ENCODE results near the gene ADORA1. TPM values are rescaled to one million over a fixed set of nuclear protein-coding genes. Genes with fewer than 3 reads are reported as not detected.
A peak's percentile ranks its signal among the peaks of the same experiment; 100 is the strongest.

Gene ADORA1
- total and polyA plus RNA-seq, 2 donors: 1.1 to 1.4 TPM

DNA sequence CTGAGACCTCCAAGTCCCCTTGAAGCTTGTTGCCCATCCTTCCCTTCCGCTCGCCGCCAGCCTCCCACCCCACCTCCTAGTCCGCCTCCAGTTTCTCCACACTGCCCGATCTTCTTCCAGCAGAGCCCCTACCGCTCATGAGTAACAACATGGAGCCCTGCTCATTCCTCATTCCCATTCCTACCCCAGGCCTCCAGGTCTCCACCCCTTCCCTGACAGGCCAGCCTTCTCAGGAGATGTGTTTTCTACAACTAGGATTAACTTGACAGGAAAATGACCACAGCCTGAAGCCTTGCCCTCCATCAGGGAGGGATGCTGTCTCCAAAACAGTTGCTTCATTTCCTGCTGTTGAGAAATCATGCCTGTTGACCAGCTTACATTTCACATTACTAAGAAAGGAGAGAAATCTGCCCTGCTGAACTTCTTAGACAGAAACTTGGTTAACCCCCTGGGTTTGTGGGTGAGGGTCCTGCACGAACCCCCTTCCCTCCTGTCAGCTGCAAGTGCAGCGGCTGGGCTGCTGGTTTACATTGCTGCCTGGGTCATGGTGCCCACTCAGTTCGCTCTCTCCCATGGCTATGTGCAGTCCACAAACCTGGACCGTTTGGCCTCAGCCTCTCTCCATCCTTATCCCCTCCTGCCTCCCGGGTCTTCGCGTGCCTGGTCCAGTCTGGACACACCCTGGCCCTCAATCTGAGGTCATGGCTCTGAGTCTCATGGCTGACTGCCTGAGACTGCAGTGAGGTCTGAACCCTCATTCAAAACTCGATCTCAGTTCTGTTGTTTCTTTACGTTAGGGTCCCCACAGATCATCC lies 75.1 kb downstream of the ADORA1 start:
- WGBS: 57% methylated on average over 15 of the region's 15 CpGs
- Histone ChIP-seq H3K4me3 (ENCODE audit: low read depth, low read length) (no peak overlapping the region), H3K36me3 (ENCODE audit: insufficient read depth) (no peaks in the 10 kb centered on the region), H3K4me1 (ENCODE audit: insufficient read depth) (no peaks in the 10 kb centered on the region), H3K27ac (ENCODE audit: low read depth) (peak overlapping the region; percentile 61)
- DNase-seq (ENCODE audit: extremely low spot score): no peak

DNA sequence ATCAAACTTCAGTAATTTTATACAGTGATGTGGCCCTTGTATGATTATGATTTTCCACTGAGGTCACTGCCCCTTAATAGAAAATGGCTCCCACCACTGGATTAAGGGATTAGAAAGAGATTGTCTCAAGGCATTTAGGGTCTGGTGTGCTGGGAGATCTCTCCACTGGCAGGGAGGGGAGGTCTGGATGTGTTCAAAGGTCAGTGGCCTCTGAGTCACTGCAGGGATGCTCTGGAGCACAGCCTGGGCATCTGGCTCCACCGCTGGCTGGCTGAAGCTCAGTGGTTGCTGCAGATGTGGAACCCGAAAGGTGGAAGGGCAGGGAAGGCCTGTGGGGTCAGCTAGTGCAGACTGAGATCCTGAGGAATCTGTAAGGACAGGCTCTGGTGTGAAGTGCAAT lies 77.2 kb downstream of the ADORA1 start:
- WGBS: 71% methylated on average over 2 of the region's 2 CpGs

DNA sequence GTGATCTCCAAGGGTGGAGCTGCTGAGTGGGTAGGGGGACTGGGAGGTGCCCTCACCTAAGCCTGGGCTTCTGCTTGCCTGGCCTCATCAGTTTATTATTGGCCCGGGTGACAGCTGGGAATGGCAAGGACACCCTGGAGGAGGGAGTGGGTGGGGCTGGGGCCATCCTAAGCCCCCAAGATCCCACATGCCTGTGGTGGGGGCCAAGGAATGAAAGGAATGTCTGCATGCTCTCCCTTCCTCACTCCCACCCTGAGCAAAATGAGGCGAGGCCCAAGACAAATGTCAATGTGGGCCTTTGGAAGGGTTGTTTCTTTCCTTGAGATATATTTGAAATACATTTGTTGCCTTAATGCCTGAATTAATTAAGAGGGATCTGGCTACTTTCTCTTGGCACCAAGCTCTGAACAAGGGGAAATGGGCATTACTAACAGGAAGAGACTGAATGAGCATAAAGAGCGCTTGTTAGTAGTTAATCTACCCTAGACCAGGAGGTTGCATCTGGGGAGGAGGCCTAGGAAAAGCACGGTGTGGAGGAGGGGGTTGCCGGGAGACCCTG lies 78.7 kb downstream of the ADORA1 start:
- no peaks in the 10 kb centered on the region for H3K36me3 ChIP-seq (ENCODE audit: insufficient read depth)
- DNase-seq (ENCODE audit: extremely low spot score): no peak
- H3K27ac ChIP-seq (ENCODE audit: low read depth): no peak overlapping the region
- H3K4me1 ChIP-seq (ENCODE audit: insufficient read depth): no peaks in the 10 kb centered on the region
- H3K4me3 ChIP-seq (ENCODE audit: low read depth, low read length): no peak overlapping the region
- whole genome bisulfite sequencing: 81% methylated on average over 5 of the region's 5 CpGs

More for the DNA sequence above, 77.2 kb downstream of the ADORA1 start:
- DNase-seq (ENCODE audit: extremely low spot score): no peak
- H3K36me3 ChIP-seq (ENCODE audit: insufficient read depth): no peaks in the 10 kb centered on the region
- H3K4me1 ChIP-seq (ENCODE audit: insufficient read depth): no peaks in the 10 kb centered on the region
- no peak overlapping the region for H3K4me3 ChIP-seq (ENCODE audit: low read depth, low read length)
- H3K27ac ChIP-seq (ENCODE audit: low read depth): no peak overlapping the region

DNA sequence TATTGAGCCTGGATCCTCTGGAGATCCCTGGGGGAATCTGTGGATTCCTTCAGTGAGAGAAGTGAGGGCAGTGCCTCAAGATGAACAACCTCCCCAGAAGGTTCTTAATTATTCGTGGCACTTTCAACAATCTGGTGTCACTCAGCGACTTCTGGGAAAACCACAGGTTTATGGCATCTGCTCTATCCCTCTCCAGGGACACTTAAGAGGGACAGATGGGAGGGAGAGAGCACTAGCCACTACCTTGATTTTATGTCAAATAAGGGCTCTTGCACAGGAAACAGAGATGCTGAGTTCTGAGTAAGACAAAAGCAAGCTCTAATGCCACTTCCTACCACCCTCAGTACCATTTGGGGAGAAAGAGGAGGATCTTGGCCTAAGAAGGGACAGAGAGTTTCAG lies 80.2 kb downstream of the ADORA1 start:
- Histone ChIP-seq H3K4me1 (ENCODE audit: insufficient read depth) (no peaks in the 10 kb centered on the region), H3K27ac (ENCODE audit: low read depth) (no peak overlapping the region), H3K4me3 (ENCODE audit: low read depth, low read length) (no peak overlapping the region), H3K36me3 (ENCODE audit: insufficient read depth) (no peaks in the 10 kb centered on the region)
- WGBS: 84% methylated on average over 2 of the region's 2 CpGs
- no peak for DNase-seq (ENCODE audit: extremely low spot score)

DNA sequence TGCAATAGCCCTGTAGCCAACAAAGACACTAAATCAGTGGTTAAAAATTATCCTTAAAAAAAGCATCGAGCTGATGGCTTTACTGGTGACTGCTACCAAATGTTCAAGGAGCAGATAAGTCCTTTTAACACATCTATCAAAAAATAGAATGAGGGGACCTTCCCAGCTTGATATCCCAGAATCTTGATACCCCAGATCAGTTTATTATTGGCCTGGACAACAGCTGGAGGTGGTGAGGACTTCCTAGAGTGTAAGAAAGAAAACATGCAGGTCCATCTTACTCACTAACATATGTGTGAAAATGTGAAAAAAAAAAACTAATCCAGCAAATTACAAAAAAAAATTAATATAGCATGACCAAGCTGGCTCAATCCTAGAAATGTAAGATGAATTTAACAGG lies 80.7 kb downstream of the ADORA1 start:
- no peak for DNase-seq (ENCODE audit: extremely low spot score)
- no peak overlapping the region for H3K4me3 ChIP-seq (ENCODE audit: low read depth, low read length)
- no peaks in the 10 kb centered on the region for H3K4me1 ChIP-seq (ENCODE audit: insufficient read depth)
- no peak overlapping the region for H3K27ac ChIP-seq (ENCODE audit: low read depth)
- WGBS: 79% methylated on average over 1 of the region's 1 CpG
- H3K36me3 ChIP-seq (ENCODE audit: insufficient read depth): no peaks in the 10 kb centered on the region

DNA sequence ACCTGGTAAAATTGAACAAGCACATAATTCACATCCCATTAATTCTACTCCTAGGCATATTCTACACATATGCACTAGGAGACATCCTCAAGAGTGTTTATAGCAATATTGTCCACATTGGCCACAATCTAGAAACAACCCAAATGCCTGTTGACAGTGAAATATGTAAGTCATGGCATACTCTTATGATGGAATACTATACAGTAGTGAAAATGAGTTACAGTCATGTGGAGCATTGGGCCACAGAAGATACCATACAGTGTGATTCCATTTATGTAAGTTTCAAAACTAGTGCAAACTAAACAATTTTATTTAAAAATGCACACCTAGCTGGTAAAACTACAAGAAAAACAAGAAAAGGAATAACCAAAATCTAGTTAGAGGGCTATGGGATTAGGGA lies 82.8 kb downstream of the ADORA1 start:
- H3K36me3 ChIP-seq (ENCODE audit: insufficient read depth): no peaks in the 10 kb centered on the region

DNA sequence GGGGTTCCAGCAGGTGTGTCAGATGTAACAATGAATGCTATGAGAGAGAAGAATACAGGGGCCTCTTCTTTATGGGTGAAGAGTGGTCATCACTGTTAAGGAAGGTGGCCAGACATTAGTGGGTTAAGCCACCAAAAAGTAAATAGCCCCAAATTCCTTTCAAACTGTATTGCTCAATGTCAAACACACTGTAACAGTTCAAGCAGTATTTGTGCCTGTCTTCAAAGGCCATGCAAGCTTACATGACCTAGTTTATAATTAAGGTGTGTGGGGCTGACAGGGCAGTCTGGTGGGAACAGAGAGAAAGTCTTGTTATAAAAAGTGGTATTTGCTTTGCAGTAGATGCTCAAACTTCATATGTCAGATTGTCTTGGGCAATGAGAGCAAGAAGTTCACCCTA lies 83.5 kb downstream of the ADORA1 start:
- Histone ChIP-seq H3K27ac (ENCODE audit: low read depth) (no peak overlapping the region), H3K4me3 (ENCODE audit: low read depth, low read length) (no peak overlapping the region), H3K4me1 (ENCODE audit: insufficient read depth) (no peaks in the 10 kb centered on the region), H3K36me3 (ENCODE audit: insufficient read depth) (no peaks in the 10 kb centered on the region)
- DNase-seq (ENCODE audit: extremely low spot score): no peak

More for the DNA sequence above, 82.8 kb downstream of the ADORA1 start:
- no peak overlapping the region for H3K4me3 ChIP-seq (ENCODE audit: low read depth, low read length)
- H3K4me1 ChIP-seq (ENCODE audit: insufficient read depth): no peaks in the 10 kb centered on the region
- no peak overlapping the region for H3K27ac ChIP-seq (ENCODE audit: low read depth)
- DNase-seq (ENCODE audit: extremely low spot score): no peak

DNA sequence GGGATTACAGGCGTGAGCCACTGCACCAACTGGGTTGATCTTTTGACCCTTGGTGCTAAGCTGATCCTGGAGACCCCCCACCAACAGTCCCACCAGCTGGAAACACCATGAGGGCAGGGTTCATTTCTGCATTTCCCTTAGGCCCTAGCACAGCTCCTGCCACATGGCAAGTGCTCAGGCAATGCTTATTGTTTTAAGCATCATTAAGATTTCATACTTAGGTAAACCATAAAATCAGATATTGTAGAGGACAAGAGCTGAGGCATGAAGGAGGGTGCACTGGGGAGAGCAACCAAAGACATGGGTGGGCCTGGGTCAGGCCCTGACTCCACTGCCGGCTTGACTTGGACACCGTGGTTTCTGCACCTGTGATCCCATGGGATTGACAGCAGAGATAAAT lies 84.3 kb downstream of the ADORA1 start:
- 93% methylated on average over 3 of the region's 3 CpGs for WGBS
- Histone ChIP-seq H3K4me1 (ENCODE audit: insufficient read depth) (no peaks in the 10 kb centered on the region), H3K27ac (ENCODE audit: low read depth) (no peak overlapping the region), H3K36me3 (ENCODE audit: insufficient read depth) (no peaks in the 10 kb centered on the region), H3K4me3 (ENCODE audit: low read depth, low read length) (no peak overlapping the region)
- DNase-seq (ENCODE audit: extremely low spot score): no peak

DNA sequence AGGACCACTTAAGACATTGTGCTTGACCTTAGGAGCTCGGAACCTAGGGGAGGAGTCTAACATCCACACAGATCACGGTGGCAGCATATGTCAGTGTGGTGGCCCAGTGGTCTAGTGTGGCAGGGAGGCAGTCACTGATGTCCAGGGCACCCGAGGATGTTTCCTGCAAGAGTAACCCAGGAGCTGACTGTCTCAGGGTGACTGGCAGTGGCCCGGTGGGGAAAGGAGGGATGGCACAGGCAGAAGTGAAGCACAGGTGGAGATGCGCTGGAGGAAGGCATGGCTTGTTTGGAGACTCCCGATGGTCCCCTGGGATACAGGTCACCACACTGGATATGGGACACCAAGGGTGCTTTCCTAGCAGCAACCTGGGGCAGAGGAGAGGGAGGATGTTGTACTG lies 85.6 kb downstream of the ADORA1 start:
- H3K27ac ChIP-seq (ENCODE audit: low read depth): no peak overlapping the region
- H3K4me1 ChIP-seq (ENCODE audit: insufficient read depth): no peaks in the 10 kb centered on the region
- no peak for DNase-seq (ENCODE audit: extremely low spot score)
- H3K36me3 ChIP-seq (ENCODE audit: insufficient read depth): no peaks in the 10 kb centered on the region
- H3K4me3 ChIP-seq (ENCODE audit: low read depth, low read length): no peak overlapping the region
- 81% methylated on average over 6 of the region's 6 CpGs for WGBS

DNA sequence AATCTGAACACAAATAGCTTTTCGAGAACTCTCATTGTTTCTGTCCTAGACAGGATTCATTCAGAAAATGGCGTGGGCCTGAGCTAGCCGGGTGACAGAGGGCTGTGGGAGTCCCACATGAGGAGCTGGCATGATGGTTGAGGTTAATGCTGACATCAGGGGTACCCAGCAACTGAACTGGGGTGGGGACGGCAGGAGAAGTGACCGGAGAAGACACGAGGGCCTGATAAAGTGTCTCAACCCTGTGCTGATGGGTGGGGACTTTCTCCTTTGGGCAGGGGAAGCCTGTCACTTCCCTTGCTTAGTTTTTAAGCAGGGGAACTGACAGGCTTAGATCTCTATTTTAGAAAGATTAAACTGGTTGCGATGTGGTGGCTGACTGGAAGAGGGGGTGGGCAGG lies 87.3 kb downstream of the ADORA1 start:
- 86% methylated on average over 7 of the region's 7 CpGs for WGBS
- no peaks in the 10 kb centered on the region for H3K4me1 ChIP-seq (ENCODE audit: insufficient read depth)
- DNase-seq (ENCODE audit: extremely low spot score): no peak
- no peak overlapping the region for H3K4me3 ChIP-seq (ENCODE audit: low read depth, low read length)
- no peak overlapping the region for H3K27ac ChIP-seq (ENCODE audit: low read depth)
- no peaks in the 10 kb centered on the region for H3K36me3 ChIP-seq (ENCODE audit: insufficient read depth)

DNA sequence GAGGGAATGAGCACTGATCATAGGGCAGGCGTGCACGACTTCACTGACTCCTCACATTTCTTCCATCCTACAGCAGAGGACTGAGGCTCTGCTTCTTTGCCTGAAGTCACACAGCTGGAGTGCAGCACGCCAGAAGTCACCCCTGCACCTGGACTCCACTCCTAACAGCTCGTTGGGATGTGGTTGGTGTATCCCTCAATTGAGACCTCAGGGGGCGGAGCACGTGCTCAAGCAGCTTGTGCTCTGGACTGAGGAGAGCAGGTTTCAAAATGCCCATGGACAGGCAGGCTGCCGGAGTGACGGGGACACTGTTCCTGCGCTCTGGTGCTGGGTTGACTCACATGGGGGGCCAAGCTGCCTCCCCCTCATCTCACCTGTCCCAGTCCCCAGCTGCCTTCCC lies 88.0 kb downstream of the ADORA1 start:
- no peaks in the 10 kb centered on the region for H3K4me1 ChIP-seq (ENCODE audit: insufficient read depth)
- 70% methylated on average over 9 of the region's 9 CpGs for WGBS
- no peaks in the 10 kb centered on the region for H3K36me3 ChIP-seq (ENCODE audit: insufficient read depth)
- H3K4me3 ChIP-seq (ENCODE audit: low read depth, low read length): no peak overlapping the region
- no peak overlapping the region for H3K27ac ChIP-seq (ENCODE audit: low read depth)
- no peak for DNase-seq (ENCODE audit: extremely low spot score)

DNA sequence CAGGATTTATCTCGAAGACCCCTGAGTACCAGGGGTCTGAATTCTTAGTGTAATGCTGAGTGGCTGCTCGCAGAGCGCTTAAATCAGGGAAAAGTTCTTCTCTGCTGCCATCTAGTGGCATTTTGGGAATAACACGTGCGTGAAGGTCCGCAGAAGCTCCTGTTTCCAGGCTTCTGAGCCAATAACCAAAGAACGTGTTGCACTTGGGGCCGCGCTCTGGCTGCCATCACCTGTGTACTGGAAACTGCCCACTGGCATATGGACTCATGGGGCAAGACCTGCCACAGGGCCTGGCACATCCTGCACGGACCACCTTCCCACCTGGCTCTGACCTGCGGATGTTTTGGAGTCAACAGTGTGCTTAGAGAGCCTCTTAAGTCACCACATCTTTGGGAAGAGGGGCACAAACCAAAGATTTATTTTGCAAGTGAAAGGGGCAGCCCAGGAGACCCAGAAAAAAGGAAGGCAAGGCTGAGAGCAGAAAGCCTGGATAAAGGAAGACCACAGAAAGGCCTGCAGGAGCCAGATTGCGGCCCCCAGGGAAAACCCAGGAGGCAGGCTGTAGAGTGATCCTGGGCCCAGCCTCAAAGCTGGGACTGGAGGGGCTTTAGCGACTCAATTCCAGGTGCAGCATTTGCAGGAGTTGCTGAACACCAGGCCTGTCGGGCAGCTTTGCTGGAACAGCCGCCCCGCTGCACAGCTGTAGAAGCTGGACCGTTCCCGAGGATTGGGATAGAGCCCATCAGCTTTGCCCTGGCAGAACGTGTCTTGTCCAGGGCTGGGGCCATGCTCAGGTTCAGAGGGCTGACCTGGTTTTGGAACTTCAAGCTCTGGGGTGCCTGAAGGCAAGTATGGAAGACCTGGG lies 89.0 kb downstream of the ADORA1 start:
- 32% methylated on average over 19 of the region's 19 CpGs for WGBS
- no peak overlapping the region for H3K4me3 ChIP-seq (ENCODE audit: low read depth, low read length)
- DNase-seq (ENCODE audit: extremely low spot score): peak; percentile 41
- no peaks in the 10 kb centered on the region for H3K36me3 ChIP-seq (ENCODE audit: insufficient read depth)
- no peaks in the 10 kb centered on the region for H3K4me1 ChIP-seq (ENCODE audit: insufficient read depth)
- H3K27ac ChIP-seq (ENCODE audit: low read depth): no peak overlapping the region
